Astrocyte (in vitro differentiated cells and primary cell): ENCODE data around the gene PDLIM5.

Source experiments
- CTCF ChIP-seq: IDR thresholded peaks from 2 replicates; pipeline ENCODE4 v1.5.1; 2011; ENCODE audit warnings: low read depth, mild to moderate bottlenecking, inconsistent platforms, low read length, moderate library complexity; ENCODE audit not compliant: insufficient read depth
- EZH2 ChIP-seq: IDR thresholded peaks from 2 replicates; pipeline ENCODE4 v1.6.1; 2012; ENCODE audit warnings: mild to moderate bottlenecking, low read length, inconsistent platforms; ENCODE audit not compliant: insufficient read depth

- TF ChIP-seq CTCF (no peak), EZH2 (no peak)
Measured at GRCh38 chr4:94574616-94575015, 122.9 kb downstream of the PDLIM5 start.
